Measurements from ENCODE around the gene ERGIC3. TPM values are rescaled to one million over a fixed set of nuclear protein-coding genes. Genes with fewer than 3 reads are reported as not detected.

Gene ERGIC3
- total RNA-seq, 1 experiment from 2014 or later: 265 TPM

GRCh38 chr20:35539756-35540212, 2.1 kb upstream of the ERGIC3 start:
- Histone ChIP-seq H3K4me1 (ENCODE audit: control insufficient read depth, insufficient read depth, low read length) (no peaks in the 10 kb centered on the region), H3K27me3 (ENCODE audit: control insufficient read depth, insufficient read depth, low read length) (no peaks in the 10 kb centered on the region), H3K27ac (ENCODE audit: low read length) (no peak overlapping the region), H3K9me3 (ENCODE audit: control insufficient read depth, insufficient read depth, low read depth, low read length) (no peaks in the 10 kb centered on the region), H3K4me3 (ENCODE audit: low read depth in 2 of 2, low read length in 2 of 2) (no peak overlapping the region), H3K36me3 (ENCODE audit: control insufficient read depth, insufficient read depth, low read length) (peaks cover 3% of the 10 kb centered on the region; the same call in 1 of the 2 replicates)
- DNase-seq (ENCODE audit: low read depth, low spot score) (no peak), ATAC-seq (no peak)
- BruUV-seq (replicated peaks): no TSS peak
- ChIA-PET CTCF (no interaction called here), POLR2A (no interaction called here)
- intact Hi-C loops (cut with micrococcal nuclease; ENCODE audit: unreplicated experiment) (no loop called here), in situ Hi-C loops (cut with HindIII; ENCODE audit: low pct_unique_long_range_greater_than_20kb, low sequenced_read_pairs) (no loop called here)
- TF ChIP-seq REST (IDR thresholded peaks at IDR 0.05; ENCODE audit: insufficient read depth in 1 of 2, low read depth in 2 of 2, low read length in 1 of 2): no peak
- no peak for TF ChIP-seq TCF7L2 (IDR thresholded peaks at IDR 0.05; ENCODE audit: low read depth, low read length)

GRCh38 chr20:35541118-35541782, 628 bp upstream of the ERGIC3 start:
- 0 out of 2 replicates have a peak, but pooled peaks have one; percentile 3 for ATAC-seq
- peaks cover 6% of the 10 kb centered on the region; the same call in 1 of the 2 replicates for H3K36me3 ChIP-seq (ENCODE audit: control insufficient read depth, insufficient read depth, low read length)
- no peaks in the 10 kb centered on the region for H3K4me1 ChIP-seq (ENCODE audit: control insufficient read depth, insufficient read depth, low read length)
- ChIA-PET CTCF (no interaction called here), POLR2A (interaction anchor here (0.7 to 0.9 kb wide), 2 partner anchors 10 to 39 kb away, joined by 3 read pairs; no protein-coding TSS in a partner anchor)
- in situ Hi-C loops (cut with HindIII; ENCODE audit: low pct_unique_long_range_greater_than_20kb, low sequenced_read_pairs) (no loop called here), intact Hi-C loops (cut with micrococcal nuclease; ENCODE audit: unreplicated experiment) (no loop called here)
- H3K4me3 ChIP-seq (ENCODE audit: low read depth in 2 of 2, low read length in 2 of 2): peak overlapping the region; percentile 72 to 77
- H3K27ac ChIP-seq (ENCODE audit: low read length): peak overlapping the region; percentile 1
- H3K9me3 ChIP-seq (ENCODE audit: control insufficient read depth, insufficient read depth, low read depth, low read length): no peaks in the 10 kb centered on the region
- BruUV-seq (replicated peaks): no TSS peak
- no peak for DNase-seq (ENCODE audit: low read depth, low spot score)
- TF ChIP-seq CTCF (IDR thresholded peaks at IDR 0.05): no peak
- no peak for TF ChIP-seq REST (IDR thresholded peaks at IDR 0.05; ENCODE audit: insufficient read depth in 1 of 2, low read depth in 2 of 2, low read length in 1 of 2)
- TF ChIP-seq TCF7L2 (IDR thresholded peaks at IDR 0.05; ENCODE audit: low read depth, low read length): no peak
- no peak for TF ChIP-seq POLR2AphosphoS5 (IDR thresholded peaks at IDR 0.05; ENCODE audit: low read depth, low read length)
- TF ChIP-seq SIN3A (IDR thresholded peaks at IDR 0.05; ENCODE audit: borderline replicate concordance, insufficient read depth, low read depth, low read length): no peak
- H3K27me3 ChIP-seq (ENCODE audit: control insufficient read depth, insufficient read depth, low read length): no peaks in the 10 kb centered on the region

All from Panc1 (cell line).